HG03025 (cell line): ENCODE results near the gene DPP3.
"Not testable (repeated sequence)": the region's sequence is repeated elsewhere in the genome, so short reads cannot be mapped to it uniquely, and the experiment has no call there.

ENCODE experiments used
- ATAC-seq: cut with Tn5 transposase; IDR thresholded peaks from one replicate; pipeline ENCODE4 v1.9.1; 2021; ENCODE audit warnings: mild to moderate bottlenecking, moderate library complexity; ENCODE audit not compliant: unreplicated experiment, low FRiP score

The DPP3 gene

DNA sequence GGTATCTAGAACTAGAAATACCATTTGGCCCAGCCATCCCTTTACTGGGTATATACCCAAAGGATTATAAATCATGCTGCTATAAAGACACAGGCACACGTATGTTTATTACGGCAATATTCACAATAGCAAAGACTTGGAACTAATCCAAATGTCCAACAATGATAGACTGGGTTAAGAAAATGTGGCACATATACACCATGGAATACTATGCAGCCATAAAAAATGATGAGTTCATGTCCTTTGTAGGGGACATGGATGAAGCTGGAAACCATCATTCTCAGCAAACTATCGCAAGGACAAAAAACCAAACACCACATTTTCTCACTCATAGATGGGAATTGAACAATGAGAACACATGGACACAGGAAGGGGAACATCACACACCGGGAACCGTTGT is 16.1 kb upstream of the DPP3 start:
- not testable (repeated sequence) for ATAC-seq

DNA sequence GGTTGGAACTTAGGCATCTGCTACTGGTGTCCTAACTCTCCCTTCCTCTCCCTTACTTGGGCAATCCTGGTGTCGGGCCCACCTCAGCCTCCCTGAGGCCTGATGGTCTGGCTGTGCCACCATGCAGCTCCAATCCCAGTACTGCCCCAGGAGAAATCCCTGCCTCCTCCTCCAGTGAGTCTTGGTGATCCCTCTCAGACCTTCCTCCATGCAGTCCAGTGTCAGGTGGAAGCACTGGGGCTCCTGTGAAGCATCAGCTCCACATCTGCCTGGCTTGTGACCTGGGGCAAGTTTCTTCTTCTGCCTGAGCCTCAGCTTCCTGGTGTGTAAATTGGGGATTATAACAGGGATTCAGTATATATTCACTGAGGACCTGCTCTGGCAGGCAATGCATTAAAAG is 15.3 kb upstream of the DPP3 start:
- ATAC-seq, result no peak

DNA sequence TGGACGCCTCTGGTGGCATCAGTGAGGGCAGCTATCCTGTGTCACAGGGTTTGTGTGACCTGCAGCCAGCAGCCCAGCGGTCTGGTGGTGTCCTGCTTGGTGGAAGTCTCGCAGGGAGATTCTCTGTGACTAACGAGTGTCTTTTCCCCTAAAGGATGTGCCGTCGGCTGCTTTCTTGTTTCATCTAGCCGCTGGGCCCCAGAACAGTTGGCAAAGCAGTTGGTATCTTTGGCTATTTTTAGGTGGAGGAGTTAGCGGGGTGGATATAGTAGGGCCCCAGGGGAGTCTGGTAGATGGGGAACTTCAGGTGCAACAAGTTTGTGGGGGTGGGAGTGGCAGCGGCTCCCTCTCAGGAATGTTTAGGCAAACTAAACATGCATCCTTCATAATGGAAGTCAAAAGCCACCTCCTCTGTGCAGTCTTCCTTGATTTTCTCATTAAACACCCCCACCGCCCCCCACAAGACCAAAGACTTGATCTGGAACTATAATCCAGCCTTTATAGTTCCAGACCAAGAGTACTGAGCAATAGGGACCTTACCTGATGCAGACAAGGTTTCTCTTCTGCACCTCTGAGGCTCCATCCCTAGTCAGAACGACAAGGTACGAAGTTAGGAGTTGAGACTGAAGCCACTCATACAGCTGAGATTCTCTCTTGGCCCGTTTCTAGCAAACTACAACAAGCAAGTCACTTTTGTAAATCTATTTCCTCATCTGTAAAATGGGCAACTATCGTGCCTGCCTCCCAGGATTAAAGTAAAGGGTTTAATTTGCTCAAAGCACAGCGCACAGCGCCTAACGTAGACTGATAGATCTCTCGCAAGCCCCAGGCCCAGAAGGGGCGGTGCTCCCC is 14.6 kb upstream of the DPP3 start:
- no peak for ATAC-seq

DNA sequence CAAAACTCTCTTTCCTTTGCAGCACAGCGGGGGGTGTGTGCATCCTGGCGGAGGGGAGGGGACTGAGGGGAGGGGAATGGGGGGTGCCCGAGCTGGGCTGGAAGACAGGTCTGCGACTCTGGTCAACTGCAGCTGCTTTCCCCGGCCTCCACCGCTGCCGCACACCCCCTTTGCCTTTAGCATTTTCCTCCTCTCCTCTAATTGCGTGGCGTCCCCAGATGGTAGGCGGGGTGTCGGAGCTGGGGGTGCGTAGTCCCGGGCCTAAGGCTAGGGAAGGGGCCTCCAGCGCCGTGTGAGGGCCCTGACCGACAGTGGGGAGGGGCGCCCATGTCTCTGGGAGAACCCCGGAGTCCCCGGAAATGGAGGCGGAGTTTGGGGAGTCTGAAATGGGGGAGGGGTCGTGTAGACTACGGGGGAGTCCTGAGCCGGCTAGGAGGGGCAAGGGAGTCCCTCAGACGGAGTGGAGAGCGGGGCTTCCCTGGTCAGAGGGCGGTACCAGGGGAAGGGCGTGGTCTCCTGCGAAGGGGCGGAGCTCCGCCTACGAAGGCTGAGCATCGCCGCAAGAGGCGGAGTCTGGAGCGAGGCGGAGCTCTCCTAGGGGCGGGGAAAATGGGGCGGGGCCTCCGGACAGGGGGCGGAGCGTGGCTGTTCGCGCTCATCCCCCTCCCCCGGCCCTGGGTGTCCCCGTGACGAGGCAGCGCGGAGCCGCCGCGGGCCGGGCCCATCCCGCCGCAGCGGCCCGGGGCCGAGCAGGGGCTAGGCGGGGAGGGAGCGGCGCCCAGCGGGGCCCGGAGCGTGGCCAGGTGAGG is 13.8 kb upstream of the DPP3 start, which contains the start of gene PELI3:
TSS of gene PELI3 (plus strand) at position 681 of the 809 bp plus-strand sequence. CDS start 1,224 bp downstream, outside the sequence.
- ATAC-seq, result peak; percentile 70

DNA sequence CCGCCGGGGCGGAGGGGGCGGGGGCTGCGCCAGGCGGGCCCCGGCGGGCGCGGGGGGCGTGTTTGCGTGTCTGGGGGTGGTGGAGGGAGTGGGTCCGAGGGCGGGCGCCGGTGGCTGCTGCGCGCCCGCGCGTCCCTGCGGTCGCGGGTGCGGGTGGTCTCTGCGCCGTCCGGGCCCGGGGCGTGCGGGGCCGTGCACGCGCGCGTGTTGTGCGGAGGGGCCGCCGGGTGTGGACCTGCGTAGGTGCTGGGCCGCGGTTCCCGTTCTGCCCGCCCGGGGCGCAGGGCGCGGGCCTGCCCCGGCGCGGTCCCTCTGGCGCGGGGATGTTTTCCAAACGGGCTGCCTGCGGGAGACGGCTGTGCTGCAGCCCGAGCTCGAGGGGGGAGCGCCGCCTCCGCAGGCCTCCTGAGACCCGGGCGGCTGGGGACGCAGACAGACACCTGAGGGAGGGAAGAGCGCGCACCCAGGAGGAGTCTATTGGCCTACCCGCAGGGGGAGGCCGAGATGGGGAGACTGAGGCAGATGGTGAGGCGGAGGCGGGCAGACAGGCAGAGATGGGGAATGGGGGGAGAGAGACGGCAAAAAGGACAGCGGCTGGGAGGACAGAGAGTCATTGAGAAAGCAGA is 13.1 kb upstream of the DPP3 start:
- ATAC-seq, result peak; percentile 37

DNA sequence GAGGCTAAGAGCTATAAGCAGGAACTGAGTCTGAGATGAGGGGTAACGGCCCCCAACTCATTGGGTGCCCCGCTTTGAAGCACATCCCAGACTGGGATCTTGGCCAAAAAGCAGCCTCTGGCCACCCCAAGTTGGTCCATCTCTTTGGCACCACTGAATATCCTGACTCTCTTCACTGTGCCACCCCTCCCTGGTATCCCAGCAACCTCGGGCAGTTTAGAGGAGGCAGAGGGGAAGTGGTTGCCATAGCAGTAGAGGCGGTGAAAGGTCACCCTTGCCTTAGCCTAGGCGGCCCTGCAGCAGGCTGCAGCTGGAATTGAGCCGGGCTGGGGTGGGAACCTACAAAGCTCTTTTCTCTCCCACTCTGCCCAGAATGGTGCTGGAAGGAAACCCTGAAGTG is 12.5 kb upstream of the DPP3 start:
- no peak for ATAC-seq

DNA sequence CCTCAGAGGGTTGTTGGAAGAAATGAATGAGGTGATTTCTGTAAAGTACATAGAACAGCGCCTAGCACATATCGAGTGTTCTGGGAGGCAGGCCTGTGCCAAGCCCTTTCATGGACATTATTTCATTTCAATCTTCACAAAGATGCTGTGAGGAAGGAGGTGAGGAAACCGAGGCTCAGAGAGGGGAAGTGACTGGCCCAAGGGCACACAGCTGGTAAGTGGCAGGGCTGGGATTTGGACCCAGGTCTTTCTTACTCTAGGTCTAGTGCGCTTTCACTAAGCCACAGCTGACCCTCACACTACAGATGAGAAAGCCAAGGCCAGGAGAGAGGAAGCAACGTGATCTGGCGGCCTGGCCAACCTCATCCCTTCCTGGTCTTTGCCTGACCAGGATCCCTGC is 11.5 kb upstream of the DPP3 start:
- ATAC-seq, result no peak

DNA sequence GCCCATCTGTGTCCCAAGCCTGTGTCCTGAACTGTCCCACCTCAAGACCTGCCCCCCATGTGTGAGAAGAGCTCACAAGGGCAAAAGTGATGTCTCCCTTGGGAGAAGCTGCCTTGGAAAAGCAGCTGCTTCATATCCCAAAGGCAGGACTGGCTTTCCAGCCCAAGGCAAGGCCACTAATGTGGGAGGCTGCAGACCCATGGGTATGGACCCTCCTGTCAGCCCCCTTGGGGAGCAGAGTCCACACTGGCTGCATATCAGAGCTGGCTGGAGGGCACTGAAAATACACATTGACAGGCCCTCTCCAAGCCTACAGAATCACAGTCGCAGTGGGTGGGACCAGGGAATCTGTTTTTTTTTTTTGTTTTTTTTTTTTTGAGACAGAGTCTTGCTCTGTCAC is 10.8 kb upstream of the DPP3 start:
- no peak for ATAC-seq

DNA sequence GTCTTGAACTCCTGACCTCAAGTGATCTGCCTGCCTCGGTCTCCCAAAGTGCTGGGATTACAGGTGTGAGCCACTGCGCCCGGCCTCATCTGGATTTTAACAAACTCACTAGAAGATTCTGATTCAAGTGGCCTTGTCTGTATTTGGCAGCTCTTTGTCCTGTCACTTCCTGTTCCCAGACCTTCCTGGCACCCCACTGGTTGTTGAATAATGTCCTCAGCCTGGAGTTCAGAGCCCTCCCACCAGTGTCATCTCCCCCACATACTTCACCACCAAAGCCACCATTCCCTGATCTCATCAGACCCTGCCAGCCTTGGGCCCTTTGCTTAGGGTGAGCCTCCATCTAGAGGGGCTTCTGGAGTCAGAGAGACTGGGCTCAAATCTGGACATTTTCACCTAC is 10.2 kb upstream of the DPP3 start:
- ATAC-seq, result no peak

DNA sequence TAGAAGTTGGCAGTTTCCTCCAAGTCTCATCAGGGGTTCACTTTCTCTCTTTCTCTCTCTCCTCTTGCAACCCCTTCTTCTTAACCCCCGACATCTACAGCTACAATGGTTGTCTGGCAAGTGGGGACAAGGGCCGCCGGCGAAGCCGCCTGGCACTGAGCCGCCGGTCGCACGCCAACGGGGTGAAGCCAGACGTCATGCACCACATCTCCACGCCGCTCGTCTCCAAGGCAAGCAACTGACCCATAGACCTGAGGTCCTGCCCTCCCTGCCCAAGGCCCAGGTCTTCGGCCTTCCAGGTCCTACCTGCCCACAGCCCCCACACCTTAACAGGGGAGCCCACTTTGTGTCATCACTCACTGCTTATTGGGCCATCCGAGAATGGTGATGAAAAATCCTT is 9.1 kb upstream of the DPP3 start:
- no peak for ATAC-seq

DNA sequence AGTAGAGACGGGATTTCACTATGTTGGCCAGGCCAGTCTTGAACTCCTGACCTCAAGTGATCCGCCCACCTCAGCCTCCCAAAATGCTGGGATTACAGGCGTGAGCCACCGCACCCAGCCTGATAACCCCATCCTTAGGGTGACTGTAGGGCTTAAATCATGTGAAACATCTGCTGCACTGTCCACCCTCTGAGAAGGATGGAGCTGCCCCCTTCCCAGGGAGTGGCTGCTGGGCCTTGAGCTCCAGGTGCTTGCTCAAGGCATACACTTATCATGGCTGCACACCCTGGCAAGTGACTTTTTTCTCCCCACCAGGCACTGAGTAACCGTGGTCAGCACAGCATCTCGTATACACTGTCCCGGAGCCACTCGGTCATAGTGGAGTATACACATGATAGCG is 8.2 kb upstream of the DPP3 start:
- no peak for ATAC-seq

DNA sequence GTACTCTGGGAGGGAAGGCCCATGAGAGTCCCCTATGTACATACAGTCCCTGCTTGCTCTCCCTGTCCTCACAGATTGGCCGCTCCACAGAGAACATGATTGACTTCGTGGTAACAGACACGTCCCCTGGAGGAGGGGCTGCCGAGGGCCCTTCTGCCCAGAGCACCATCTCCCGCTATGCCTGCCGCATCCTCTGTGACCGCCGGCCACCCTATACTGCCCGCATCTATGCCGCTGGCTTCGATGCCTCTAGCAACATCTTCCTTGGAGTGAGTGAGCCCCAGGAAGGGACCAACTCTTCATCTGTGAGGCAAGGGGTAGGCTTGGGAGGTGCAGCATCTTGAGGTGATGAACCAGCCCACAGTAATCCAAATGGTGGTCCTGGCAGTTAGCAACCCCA is 7.1 kb upstream of the DPP3 start:
- no peak for ATAC-seq

DNA sequence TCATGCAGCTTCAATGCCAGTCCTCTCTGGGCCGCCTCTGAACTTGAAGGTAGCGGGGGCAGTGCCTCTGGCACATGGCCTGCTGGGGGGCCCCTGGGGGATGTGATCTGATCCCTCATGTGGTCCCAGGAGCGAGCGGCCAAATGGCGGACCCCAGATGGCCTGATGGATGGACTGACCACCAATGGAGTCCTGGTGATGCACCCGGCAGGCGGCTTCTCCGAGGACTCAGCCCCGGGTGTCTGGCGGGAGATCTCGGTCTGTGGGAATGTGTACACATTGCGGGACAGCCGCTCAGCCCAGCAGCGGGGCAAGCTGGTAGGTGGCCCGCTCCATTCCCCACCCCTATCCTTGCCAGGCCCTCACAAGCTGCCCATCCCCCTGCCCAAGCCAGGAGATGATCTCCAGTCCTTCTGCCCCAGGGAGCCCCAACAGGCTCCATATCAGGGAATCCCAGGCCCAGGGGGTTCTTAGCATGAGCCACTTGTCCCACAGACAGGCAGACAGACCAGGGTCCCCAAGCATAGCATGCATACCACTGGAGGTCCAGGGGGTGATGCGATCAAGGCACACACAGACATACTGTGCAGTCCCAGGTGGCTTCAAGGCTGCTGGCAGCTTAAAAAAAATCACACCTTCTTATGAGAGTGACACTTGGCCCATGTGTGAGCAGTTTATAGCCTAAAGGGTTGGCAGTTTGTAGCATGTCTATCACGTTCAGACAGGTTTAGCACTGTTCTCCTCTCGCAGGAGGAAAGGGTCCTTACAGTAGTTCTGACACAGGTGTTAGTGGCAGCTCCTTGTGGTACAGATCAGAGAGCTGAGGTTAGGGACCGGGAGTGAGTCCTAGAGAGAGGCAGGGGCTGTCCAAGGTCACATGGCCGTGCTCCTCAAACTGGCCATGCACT is 6.4 kb upstream of the DPP3 start:
- no peak for ATAC-seq

DNA sequence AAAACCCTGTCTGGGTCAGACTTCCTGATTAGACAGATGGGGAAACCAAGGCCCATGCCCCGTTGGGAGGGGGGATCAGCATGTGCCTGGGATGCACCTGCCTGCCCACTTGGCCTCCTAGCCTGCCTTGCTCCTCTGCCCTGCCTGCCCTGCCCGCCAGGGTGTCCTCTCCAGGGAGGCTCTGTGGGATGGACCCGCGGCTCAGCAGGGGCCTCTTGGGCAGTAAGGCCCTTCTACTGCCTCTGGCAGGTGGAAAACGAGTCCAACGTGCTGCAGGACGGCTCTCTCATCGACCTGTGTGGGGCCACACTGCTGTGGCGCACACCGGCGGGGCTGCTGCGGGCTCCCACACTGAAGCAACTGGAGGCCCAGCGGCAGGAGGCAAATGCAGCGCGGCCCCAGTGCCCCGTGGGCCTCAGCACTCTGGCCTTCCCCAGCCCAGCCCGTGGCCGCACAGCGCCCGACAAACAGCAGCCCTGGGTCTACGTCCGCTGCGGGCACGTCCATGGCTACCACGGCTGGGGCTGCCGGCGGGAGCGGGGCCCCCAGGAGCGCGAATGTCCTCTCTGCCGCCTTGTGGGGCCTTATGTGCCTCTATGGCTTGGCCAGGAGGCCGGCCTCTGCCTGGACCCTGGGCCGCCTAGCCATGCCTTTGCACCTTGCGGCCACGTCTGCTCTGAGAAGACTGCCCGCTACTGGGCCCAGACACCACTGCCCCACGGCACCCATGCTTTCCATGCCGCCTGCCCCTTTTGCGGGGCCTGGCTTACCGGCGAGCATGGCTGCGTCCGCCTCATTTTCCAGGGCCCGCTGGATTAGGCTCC is 4.7 kb upstream of the DPP3 start:
- no peak for ATAC-seq

DNA sequence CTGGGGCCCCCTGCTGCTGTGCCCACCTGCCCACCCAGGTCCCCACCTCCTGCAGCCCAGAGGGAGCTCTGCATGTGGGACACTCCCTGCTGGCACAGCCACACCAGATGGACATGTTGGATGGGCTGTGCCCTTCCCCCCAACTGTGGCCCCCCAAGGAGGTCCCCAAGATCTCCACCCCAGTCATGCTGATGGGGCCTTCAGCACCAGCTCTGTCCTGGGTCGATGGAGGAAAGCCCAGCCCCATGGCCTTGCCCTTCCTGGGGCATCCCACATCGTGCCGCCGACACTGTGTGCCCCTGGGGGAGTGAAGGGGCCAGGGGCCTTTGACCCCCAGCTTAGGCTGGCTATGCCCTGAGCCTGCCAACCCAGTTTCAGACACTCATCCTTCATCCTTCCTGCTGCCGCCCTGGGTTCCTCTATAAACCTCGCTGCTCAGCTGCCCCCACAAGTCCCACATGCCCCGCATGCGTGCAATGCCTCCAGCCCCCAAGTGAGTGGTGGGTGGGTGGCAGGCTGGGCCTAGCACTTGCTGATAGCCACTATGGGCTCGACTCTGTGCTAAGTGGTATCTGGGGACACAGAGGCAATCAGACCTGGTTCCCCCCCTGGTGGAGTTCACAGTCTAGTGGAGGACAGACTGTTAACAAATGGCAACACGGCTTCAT is 3.9 kb upstream of the DPP3 start:
- ATAC-seq, result no peak

DNA sequence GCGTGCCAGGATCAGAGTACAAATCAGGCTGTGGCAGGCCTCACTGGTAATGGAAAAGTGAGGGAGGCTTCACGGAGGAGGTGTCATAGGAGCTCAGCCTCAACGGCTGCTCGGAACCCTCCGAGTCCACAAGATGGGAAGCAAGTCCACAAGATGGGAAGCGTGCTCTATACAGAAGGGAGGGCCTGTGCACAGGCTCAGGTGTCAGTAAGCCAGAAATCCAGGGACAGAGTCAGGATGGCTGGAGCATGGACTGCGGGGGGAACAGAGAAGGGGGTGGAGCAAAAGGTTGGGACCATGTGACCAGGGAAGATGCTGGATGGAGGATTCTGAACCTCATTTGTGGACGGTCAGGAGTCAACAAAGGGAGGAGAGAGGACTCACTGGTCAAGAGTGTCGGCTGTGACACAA is 3.4 kb upstream of the DPP3 start:
- ATAC-seq, result no peak

DNA sequence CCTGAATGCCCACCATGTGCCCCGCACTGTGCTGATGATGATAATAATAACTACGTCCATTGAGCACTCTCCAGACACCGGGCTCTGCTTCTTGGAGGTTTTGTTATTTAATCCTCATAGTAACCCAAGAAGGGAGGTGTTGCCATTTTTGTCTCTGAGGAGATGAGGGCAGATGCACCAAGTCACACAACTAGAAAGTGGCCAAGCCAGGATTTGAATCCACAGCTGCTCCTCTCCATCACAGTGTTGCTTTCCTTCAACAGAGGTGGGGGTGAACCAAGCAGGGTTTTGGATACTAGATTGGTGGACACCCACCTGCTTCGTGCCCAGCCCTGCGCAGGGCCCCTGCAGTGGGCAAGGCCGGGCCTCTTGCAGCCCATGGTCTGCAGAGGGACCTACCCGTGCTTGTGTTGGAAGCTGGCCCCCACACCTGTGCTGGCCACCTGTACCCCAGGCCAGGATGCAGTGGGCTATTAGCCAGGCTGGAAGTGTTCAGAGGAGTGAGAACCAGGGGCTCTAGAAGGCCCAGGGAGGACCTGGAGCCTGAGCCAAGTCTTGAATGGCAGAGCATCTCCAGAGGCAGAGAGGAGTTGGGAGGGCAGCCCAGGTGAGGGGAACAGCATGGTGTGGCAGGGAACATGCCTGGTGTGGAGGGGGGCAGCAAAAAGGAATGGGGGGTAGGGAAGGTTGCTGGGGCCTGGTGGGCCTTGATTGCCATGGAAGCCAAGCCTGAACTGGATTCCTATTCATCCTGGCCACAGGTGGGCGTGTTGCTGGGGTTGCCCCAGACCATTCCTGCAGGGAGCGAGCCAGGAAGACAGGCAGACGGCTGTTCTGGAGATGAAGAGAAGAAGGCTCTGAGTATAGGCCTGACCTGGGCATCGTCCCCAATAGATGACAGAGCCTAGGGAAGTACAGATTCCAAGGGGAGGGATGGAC is 2.7 kb upstream of the DPP3 start:
- no peak for ATAC-seq
